ENCODE results near the gene ATP7A. TPM values are rescaled to one million over a fixed set of nuclear protein-coding genes. Genes with fewer than 3 reads are reported as not detected.

Gene ATP7A
- total RNA-seq, 2 experiments from 2014 or later: 12.6 to 13.3 TPM

DNA sequence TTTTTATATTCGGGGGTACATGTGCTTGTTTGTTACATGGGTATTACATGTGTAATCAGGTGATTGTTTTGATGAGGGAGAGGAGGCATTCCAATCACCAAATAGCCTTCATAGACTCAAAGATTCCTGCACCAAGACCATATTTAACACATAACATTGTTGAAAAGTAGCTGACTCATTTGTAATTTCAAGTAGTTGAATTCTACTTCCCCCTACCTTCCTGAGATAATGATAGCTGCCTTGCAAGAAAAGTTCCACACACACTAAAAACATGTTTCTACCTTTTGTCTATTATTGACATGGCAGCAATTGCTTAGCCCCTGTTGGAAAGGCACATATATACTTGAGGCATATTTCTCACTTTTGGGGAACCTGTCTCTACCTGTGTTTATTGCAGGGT lies 42.8 kb downstream of the ATP7A start:
- H3K4me1 Mint-ChIP-seq: peaks cover 24% of the 10 kb centered on the region

DNA sequence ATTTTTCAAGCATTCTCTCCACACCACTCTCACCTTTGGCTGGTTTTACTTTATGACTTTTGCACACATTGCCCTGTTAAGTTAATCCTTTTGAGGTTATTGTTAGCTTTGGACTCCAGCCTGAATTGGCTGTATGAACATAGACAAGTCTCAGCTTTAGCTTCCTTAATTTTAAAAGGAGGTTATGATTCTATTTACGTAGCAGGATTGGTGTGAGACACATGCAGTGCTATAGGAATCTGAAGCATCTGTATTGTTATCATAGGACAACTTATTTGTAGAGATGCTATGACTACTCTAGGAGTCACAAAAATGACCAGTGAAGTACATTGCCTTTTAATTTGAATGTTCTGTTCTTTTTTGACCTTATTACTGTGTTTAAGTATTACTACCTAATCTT lies 43.2 kb downstream of the ATP7A start:
- peaks cover 25% of the 10 kb centered on the region for H3K4me1 Mint-ChIP-seq
- ChIA-PET POLR2A (no interaction called here), CTCF (no interaction called here)
- no peak for DNase-seq
- H3K27ac Mint-ChIP-seq: no peak overlapping the region
- H3K27me3 Mint-ChIP-seq: no peaks in the 10 kb centered on the region
- no peak overlapping the region for H3K4me3 Mint-ChIP-seq
- H3K36me3 Mint-ChIP-seq (ENCODE audit: low read depth): peaks cover 13% of the 10 kb centered on the region
- H3K9me3 Mint-ChIP-seq: no peaks in the 10 kb centered on the region

More for the DNA sequence above, 42.8 kb downstream of the ATP7A start:
- peaks cover 13% of the 10 kb centered on the region for H3K36me3 Mint-ChIP-seq (ENCODE audit: low read depth)
- no peak overlapping the region for H3K4me3 Mint-ChIP-seq
- H3K27me3 Mint-ChIP-seq: no peaks in the 10 kb centered on the region
- no peak for DNase-seq
- no peaks in the 10 kb centered on the region for H3K9me3 Mint-ChIP-seq
- ChIA-PET POLR2A (no interaction called here), CTCF (no interaction called here)
- H3K27ac Mint-ChIP-seq: no peak overlapping the region

DNA sequence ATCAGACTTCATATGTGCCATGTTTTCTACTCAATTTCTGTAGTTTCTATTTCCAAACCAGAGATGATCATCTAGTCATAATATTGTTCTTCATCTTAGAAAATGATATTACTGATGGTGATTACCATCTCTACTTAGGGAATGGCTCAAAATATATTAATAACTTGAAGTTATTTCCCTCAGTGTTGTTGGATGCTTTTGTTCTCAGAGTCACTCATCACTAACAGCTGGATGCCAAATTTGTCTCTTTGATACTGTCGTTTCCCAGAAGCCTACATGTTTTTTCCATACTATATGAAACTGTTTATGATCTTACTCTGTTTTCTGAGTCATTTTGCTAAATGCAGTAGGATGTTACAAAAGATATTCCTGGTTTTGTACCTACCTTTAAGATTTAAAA lies 50.1 kb downstream of the ATP7A start:
- DNase-seq: no peak
- Mint-ChIP-seq H3K4me3 (peak overlapping the region; percentile 27), H3K27ac (peak overlapping the region; percentile 56), H3K9me3 (no peaks in the 10 kb centered on the region), H3K27me3 (no peaks in the 10 kb centered on the region), H3K36me3 (ENCODE audit: low read depth) (peaks cover 20% of the 10 kb centered on the region), H3K4me1 (peaks cover 48% of the 10 kb centered on the region)
- CTCF ChIA-PET: no interaction called here
- POLR2A ChIA-PET: no interaction called here

DNA sequence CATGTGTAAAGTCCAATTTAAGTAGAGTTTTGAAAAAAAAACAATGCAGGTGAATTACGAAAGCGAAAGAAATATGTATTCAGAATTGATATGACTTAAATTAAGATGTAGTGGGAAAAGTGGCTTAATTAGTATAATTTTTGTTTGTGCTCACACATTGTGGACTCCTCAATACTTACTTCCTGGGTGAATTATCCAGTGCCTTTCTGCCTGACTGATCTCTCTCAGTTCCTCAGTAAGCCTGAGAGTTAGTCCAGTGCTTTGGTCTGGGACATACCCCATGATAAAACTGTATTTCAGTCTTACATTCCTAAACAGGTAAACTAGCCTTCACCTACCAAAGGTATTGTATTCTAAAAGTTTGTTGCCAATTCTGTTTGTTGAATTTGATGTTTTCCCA lies 50.6 kb downstream of the ATP7A start:
- CTCF ChIA-PET: no interaction called here
- peak overlapping the region; percentile 27 for H3K4me3 Mint-ChIP-seq
- peak overlapping the region; percentile 56 for H3K27ac Mint-ChIP-seq

DNA sequence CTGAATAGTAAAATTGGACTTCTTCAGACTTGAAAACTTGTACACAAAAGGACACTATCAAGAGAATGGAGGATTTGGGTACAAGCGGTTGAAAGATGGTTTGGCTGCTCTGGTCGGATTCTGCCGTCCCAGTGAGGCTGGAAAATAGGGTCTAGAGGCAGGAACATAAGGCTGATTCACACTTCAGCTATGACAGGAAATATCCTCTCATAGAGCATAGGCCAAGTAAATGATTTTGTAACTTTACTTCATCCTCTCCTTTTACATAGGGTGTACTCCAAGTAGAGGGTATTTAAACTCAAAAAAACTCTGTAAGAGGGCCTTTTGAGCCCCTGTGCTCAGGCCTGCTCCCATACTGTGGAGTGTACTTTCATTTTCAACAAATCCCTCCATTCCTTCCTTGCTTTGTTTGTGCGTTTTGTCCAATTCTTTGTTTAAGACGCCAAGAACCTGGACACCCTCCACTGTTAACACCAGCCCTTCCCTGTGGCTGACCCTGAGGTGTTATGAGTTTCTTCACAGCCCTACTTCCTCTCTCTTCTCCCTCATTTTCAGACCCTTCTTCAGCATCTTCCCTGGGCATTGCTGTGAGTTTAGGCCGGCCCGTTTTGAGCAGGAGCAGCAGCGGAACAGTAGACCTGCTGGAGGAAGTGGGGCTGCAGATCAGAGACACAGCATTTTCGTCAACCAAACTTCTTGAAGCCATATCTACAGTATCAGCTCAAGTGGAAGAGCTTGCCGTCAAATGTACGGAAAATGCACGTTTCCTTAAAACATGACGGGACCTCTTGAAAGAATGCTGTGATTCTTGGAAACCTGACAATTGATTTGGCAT lies 51.8 kb downstream of the ATP7A start:
- H3K27me3 Mint-ChIP-seq: no peaks in the 10 kb centered on the region
- peak overlapping the region; percentile 83 for H3K27ac Mint-ChIP-seq
- no peaks in the 10 kb centered on the region for H3K9me3 Mint-ChIP-seq
- POLR2A ChIA-PET: interaction anchor here (1.4 kb wide), 1 partner anchor 51 kb away, joined by 4 read pairs; no protein-coding TSS in a partner anchor
- H3K36me3 Mint-ChIP-seq (ENCODE audit: low read depth): peaks cover 23% of the 10 kb centered on the region
- H3K4me3 Mint-ChIP-seq: peak overlapping the region; percentile 57
- CTCF ChIA-PET: no interaction called here
- H3K4me1 Mint-ChIP-seq: peaks cover 44% of the 10 kb centered on the region
- peak; percentile 18 for DNase-seq

More for the DNA sequence above, 50.6 kb downstream of the ATP7A start:
- peaks cover 46% of the 10 kb centered on the region for H3K4me1 Mint-ChIP-seq
- H3K27me3 Mint-ChIP-seq: no peaks in the 10 kb centered on the region
- peaks cover 23% of the 10 kb centered on the region for H3K36me3 Mint-ChIP-seq (ENCODE audit: low read depth)
- POLR2A ChIA-PET: no interaction called here
- H3K9me3 Mint-ChIP-seq: no peaks in the 10 kb centered on the region
- no peak for DNase-seq

DNA sequence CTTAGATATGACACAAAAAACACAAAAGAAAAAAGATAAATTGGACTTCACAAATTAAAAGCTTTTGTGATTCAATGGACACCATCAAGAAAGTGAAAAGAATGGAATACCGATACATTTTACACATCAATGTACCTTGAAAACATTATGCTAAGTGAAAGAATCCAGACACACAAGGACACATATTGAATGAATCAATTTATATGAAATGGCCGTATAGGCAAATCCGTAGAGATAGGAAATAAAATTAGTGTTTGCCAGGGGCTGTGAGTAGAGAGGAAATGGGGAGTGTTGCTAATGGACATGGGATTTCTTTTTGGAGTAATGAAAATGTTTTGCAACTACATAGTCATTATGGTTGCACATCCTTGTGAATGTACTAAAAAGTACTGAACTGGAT lies 55.9 kb downstream of the ATP7A start:
- Mint-ChIP-seq H3K27ac (no peak overlapping the region), H3K4me3 (no peak overlapping the region), H3K27me3 (no peaks in the 10 kb centered on the region), H3K4me1 (peaks cover 24% of the 10 kb centered on the region), H3K9me3 (no peaks in the 10 kb centered on the region), H3K36me3 (ENCODE audit: low read depth) (peaks cover 18% of the 10 kb centered on the region)
- POLR2A ChIA-PET: no interaction called here
- CTCF ChIA-PET: no interaction called here
- DNase-seq: no peak

DNA sequence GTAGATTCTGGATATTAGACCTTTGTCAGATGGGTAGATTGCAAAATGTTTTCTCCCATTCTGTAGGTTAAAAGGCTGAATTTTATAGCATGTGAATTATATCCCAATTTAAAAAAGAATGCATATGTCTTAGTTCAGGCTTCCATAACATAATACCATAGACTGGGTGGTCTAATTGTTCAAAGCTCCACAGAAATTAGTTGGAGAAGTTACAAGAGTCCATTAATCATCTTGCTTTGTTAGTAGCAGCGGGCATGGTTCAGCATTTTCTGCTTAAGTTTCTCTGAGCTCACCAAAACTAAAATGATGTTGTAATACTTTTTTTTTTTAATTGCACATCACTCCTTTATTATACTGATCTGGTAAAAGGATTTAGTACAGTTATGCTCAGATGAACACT lies 57.1 kb downstream of the ATP7A start:
- ChIA-PET CTCF (no interaction called here), POLR2A (no interaction called here)
- DNase-seq: no peak
- no peaks in the 10 kb centered on the region for H3K9me3 Mint-ChIP-seq
- peaks cover 11% of the 10 kb centered on the region for H3K4me1 Mint-ChIP-seq
- peaks cover 20% of the 10 kb centered on the region for H3K36me3 Mint-ChIP-seq (ENCODE audit: low read depth)
- H3K27ac Mint-ChIP-seq: no peak overlapping the region
- no peak overlapping the region for H3K4me3 Mint-ChIP-seq
- H3K27me3 Mint-ChIP-seq: no peaks in the 10 kb centered on the region

DNA sequence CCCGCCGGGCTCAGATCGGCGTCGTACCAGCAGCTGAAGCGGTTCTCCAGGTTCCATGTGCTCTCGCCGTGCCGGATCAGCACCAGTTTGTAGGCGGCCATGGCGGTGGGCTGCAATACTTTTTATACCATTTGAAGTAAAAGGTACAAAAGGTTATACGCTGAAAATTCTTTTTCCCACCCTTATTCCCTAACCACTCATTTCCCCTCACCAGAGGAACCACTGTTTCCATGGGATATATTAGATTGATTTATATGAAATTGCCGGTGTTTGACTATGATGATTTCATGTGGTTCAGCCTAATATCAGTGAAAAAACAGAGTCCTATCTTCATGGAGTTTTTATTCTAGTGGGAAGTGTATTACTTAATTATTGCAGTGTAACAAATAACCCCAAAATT lies 59.0 kb downstream of the ATP7A start, which contains the start of gene PGAM4:
PGAM4 (minus strand) TSS at position 101 of the 400 bp plus-strand sequence; CDS start at position 101, 0 bp downstream.
- peaks cover 21% of the 10 kb centered on the region for H3K36me3 Mint-ChIP-seq (ENCODE audit: low read depth)
- H3K4me1 Mint-ChIP-seq: peaks cover 6% of the 10 kb centered on the region
- ChIA-PET CTCF (no interaction called here), POLR2A (no interaction called here)
- no peak within 1 kb of the TSS for H3K4me3 Mint-ChIP-seq
- H3K27me3 Mint-ChIP-seq: no peaks in the 10 kb centered on the region
- no peak within 1 kb of the TSS for H3K27ac Mint-ChIP-seq
- no peaks in the 10 kb centered on the region for H3K9me3 Mint-ChIP-seq
- no peak for DNase-seq

DNA sequence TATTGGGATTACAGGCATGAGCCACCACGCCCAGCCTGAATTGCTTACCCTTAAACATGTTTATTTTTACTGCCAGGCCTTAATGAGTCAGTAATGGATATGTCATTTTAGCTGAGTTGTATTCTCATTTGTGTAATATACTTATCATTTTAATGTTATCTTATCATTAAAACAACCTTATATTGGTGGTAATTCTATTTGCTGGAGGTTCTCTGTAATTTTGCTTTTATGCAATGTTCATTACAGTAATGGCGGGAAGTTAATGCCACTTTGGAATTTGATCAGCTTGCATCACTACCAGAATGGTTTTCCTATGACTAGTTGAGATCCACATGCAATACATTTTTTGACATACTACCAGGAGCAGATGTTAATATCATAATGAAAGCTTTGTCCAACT lies 65.3 kb downstream of the ATP7A start:
- no peaks in the 10 kb centered on the region for H3K4me1 Mint-ChIP-seq
- peaks cover 2% of the 10 kb centered on the region for H3K9me3 Mint-ChIP-seq
- no peak for DNase-seq
- POLR2A ChIA-PET: no interaction called here
- CTCF ChIA-PET: no interaction called here
- H3K36me3 Mint-ChIP-seq (ENCODE audit: low read depth): peaks cover 19% of the 10 kb centered on the region
- H3K27ac Mint-ChIP-seq: no peak overlapping the region
- no peak overlapping the region for H3K4me3 Mint-ChIP-seq
- H3K27me3 Mint-ChIP-seq: no peaks in the 10 kb centered on the region

DNA sequence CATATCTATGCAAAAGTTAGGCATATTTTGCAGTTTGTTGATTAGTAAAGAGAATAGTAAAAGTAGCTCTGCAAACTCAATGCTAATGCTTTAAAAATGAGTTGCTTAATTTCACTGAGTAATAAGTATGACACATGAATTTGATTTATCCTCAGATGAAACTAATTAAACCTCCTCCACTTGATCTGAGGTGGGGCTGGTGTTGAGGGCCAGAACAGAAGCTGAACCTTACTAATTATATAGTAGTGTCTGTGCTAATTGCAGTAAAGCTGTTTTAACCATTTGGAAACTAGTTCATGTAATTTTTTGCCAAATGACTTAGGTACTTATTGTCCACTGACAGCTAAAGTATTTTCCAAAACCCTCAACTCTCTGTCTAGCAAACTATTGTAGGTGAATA lies 66.6 kb downstream of the ATP7A start:
- ChIA-PET POLR2A (no interaction called here), CTCF (no interaction called here)
- no peak overlapping the region for H3K27ac Mint-ChIP-seq
- H3K36me3 Mint-ChIP-seq (ENCODE audit: low read depth): peaks cover 14% of the 10 kb centered on the region
- H3K4me1 Mint-ChIP-seq: no peaks in the 10 kb centered on the region
- no peaks in the 10 kb centered on the region for H3K27me3 Mint-ChIP-seq
- no peak overlapping the region for H3K4me3 Mint-ChIP-seq
- peaks cover 2% of the 10 kb centered on the region for H3K9me3 Mint-ChIP-seq
- DNase-seq: no peak

DNA sequence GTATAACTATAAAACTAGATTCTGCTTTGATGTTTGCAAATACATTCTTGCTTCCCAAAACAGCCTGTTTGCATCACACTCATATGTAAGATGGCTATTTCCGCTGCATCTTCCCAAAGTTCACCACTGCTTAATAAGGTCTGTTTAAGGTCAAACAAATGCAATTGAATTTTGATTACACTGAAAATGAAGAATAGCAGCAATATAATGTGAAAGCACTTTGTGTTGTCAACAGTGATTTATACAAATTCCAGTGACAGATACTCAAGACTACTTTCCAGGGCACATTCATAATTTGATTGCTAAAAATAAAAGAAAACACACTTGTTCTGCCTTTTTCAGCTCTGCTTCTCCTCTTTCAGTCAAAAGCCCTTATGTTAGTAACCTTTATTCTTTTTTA lies 67.0 kb downstream of the ATP7A start:
- H3K4me3 Mint-ChIP-seq: no peak overlapping the region
- CTCF ChIA-PET: no interaction called here

DNA sequence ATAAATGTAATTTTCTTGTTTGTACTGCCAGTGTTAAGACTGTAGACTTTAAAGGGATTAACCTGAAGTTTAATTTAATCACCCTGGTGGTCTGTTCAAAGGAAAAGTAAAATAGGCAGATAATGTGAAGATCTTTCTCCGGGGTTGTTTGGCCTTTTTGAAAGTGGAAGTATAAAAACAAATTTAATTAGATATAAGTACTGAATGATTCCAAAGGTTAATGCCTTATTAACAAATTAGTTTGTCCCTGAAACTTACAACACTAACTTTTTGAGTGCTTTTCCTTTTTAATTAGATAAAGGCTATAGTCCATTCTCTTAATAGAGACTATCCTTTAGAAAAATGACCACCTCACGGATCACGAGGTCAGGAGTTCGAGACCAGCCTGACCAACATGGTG lies 69.4 kb downstream of the ATP7A start:
- Mint-ChIP-seq H3K4me3 (no peak overlapping the region), H3K4me1 (no peaks in the 10 kb centered on the region), H3K9me3 (peaks cover 2% of the 10 kb centered on the region), H3K27me3 (no peaks in the 10 kb centered on the region), H3K36me3 (ENCODE audit: low read depth) (peaks cover 9% of the 10 kb centered on the region), H3K27ac (no peak overlapping the region)
- DNase-seq: no peak
- ChIA-PET CTCF (no interaction called here), POLR2A (no interaction called here)

More for the DNA sequence above, 67.0 kb downstream of the ATP7A start:
- POLR2A ChIA-PET: no interaction called here
- no peaks in the 10 kb centered on the region for H3K4me1 Mint-ChIP-seq
- peaks cover 2% of the 10 kb centered on the region for H3K9me3 Mint-ChIP-seq
- no peak overlapping the region for H3K27ac Mint-ChIP-seq
- no peak for DNase-seq
- no peaks in the 10 kb centered on the region for H3K27me3 Mint-ChIP-seq
- H3K36me3 Mint-ChIP-seq (ENCODE audit: low read depth): peaks cover 14% of the 10 kb centered on the region

DNA sequence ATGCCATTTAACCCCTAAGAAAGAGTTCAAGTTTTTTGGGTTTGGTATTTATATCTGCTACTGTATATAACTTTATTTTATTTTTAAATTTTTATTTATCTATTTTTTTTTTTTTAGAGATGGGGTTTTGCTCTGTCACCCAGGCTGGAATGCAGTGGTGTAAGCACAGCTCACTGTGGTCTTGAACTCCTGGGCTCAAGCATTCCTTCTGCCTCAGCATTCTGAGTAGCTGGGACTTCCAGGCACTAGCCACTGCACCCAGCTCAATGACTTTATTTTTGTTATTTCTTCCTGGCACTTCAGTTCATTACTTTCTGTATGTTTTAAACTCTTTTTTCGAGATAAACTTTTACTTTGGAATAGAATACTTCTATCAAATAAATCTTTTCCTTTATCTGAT lies 101.4 kb downstream of the ATP7A start:
- ChIA-PET CTCF (no interaction called here), POLR2A (no interaction called here)
- Mint-ChIP-seq H3K4me1 (no peaks in the 10 kb centered on the region), H3K27me3 (no peaks in the 10 kb centered on the region), H3K4me3 (no peak overlapping the region), H3K9me3 (no peaks in the 10 kb centered on the region), H3K36me3 (ENCODE audit: low read depth) (peaks cover 10% of the 10 kb centered on the region), H3K27ac (no peak overlapping the region)
- no peak for DNase-seq
